GM12865 (cell line): Measurements from ENCODE around the gene KRTAP5-2.

Experiments
- DNase-seq: peaks from one replicate; pipeline ENCODE4 v3.0.0; 2010; ENCODE audit warnings: low read depth
- H3K4me3 ChIP-seq: 2 replicates; pipeline ENCODE4 v1.5.1; 2011; ENCODE audit warnings: mild to moderate bottlenecking, low read depth, low read length, control low read depth
- CTCF ChIP-seq: IDR thresholded peaks from 2 replicates; pipeline ENCODE4 v1.5.1; 2011; ENCODE audit warnings: low read length, control low read depth, low read depth, inconsistent platforms; ENCODE audit not compliant: insufficient read depth; ENCODE audit errors: missing control alignments

The KRTAP5-2 gene

DNA sequence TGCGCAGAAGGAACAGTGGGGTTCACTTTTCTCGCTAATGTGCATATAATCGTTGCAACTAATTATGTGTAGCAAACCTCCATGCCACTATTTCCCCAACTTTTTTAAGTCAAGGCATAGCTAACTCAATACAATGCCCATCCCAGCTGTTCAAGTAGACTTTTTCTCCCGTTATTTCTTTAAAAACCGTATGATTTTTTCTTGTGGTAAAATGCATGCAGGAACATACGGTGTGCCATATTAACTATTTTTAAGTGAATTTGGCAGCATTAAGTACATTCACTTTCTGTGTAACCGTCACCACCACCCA lies 23.2 kb downstream of the KRTAP5-2 start:
- no peak for TF ChIP-seq CTCF
- DNase-seq: no peak
- H3K4me3 ChIP-seq: no peak overlapping the region

DNA sequence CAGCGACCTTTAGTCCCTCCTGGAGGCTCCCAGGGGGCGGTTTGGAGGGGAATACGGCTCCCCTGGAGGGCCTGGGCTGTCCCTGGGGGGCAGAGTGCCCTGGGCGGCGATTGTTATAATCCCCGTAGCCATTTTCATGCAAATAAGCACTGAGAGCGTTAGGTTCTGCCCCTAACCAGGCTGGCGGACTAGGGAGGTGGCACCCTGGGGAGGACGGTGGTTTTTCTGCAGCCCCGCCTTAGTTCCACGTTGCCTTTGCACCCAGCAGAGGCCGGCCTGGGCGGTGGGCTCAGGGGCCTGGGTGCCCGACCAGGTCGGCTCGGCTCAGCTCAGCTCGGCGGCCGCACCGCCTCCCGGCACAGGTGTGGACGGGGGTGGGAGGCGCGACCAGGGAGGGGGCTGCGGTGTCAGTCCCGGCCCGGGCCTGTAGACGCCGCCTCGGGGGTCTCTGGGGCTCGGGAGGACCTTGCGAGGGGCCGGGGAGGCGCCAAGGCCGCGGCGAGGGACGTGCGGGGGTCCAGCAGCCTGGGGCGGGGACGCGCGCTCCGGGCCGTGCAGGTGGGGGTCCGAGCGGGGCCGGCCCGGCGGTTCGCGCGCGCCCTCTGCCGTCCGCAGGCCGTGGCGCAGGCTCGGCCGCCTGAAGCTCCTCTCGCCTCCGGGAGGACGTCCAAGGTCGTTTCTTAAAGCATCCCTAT lies 23.7 kb downstream of the KRTAP5-2 start:
- TF ChIP-seq CTCF: peak; percentile 86
- H3K4me3 ChIP-seq: no peak overlapping the region
- peak; percentile 48 for DNase-seq

DNA sequence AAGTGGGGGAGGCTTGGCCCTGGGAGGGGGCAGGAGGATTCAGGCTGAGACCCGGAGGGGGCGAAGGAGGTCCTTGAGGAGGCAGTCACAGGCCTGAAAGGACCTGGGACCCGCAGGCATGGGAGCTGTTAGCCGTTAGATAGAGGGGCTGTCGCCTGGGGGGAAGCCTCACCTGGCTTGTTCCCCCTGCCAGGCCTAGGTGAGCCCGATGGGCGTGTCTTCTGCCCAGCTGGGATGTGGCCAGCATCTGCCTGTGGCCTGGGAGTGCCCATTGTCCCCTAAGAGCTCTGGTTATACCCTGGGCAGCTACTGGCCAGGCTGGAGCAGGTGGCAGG lies 24.2 kb downstream of the KRTAP5-2 start:
- no peak for TF ChIP-seq CTCF
- H3K4me3 ChIP-seq: no peak overlapping the region
- no peak for DNase-seq

DNA sequence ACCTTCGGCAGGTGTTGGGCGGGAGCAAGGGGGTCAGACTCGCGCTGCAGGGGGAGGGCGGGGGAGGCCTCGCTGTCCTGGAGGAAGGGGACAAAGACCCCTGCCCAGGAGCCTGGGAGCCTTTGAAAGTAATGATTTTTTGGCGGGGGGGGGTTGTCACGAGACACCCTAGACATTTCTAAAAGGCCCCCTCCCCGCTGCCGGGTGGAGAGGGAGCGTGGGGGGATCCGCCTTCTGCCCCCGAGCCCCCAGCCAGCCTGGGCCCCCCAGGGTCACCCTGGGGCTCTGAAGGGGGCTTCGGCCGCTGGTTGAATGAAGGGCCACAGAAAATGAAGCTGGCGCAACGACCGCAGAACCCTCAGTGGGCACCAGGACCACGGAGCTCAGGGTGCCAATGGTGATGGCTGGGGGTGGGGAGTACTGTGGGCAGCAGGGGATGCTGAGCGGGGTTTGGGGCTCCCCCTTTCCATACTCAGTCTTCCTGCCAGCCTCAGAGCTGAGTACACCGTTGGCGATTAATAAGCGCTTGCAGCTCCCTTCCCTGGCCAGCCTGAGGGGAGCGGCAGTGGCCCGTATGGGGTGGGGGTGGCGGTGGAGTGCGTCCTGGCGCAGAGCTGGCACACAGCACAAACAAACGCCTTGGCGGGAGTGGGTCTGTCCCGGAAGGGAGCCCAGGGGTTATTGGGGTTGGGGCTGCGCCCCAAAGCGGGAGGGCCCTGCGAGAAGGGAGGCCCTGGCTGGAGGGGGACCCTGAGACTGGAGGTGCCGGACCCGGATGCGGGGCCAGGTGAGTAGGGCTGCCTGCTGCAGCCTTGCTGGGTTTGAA lies 24.8 kb downstream of the KRTAP5-2 start:
- no peak for DNase-seq
- no peak for TF ChIP-seq CTCF
- no peak overlapping the region; the same call in 1 of the 2 replicates for H3K4me3 ChIP-seq

- peak within 1 kb of the TSS; percentile 42 for H3K4me3 ChIP-seq
- TF ChIP-seq CTCF: no peak
- DNase-seq: peak; percentile 85
Measured at GRCh38 chr11:1572197-1573076, 25.7 kb downstream of the KRTAP5-2 start, which contains the start of gene DUSP8. DUSP8 (minus strand) TSS chr11:1572271; CDS start chr11:1565826, 6,445 bp downstream.

- no peak for DNase-seq
- TF ChIP-seq CTCF: no peak
- no peak overlapping the region; the same call in 1 of the 2 replicates for H3K4me3 ChIP-seq
Measured at GRCh38 chr11:1571760-1572196, 26.3 kb downstream of the KRTAP5-2 start.
